ACC112 (cell line): ENCODE results near the gene SLC25A44.

Source experiments
- H2AFZ ChIP-seq: fragments of 200-600 bp; sonication (generic); one replicate; pipeline ENCODE4 v1.6.0; 2017; ENCODE audit warnings: antibody characterized with exemption, low read length; ENCODE audit not compliant: unreplicated experiment
- H3K27ac ChIP-seq: fragments of 200-600 bp; sonication (generic); 2 replicates; pipeline ENCODE4 v1.5.1; 2014; ENCODE audit warnings: low read depth, mild to moderate bottlenecking, antibody characterized with exemption, low read length, moderate library complexity
- H3K27me3 ChIP-seq: fragments of 200-600 bp; sonication (generic); 2 replicates; pipeline ENCODE4 v1.6.1; 2014; ENCODE audit warnings: mild to moderate bottlenecking, antibody characterized with exemption, low read length, moderate library complexity, mixed read lengths; ENCODE audit not compliant: insufficient read depth
- H3K36me3 ChIP-seq: fragments of 200-600 bp; sonication (generic); 2 replicates; pipeline ENCODE4 v1.6.1; 2016; ENCODE audit warnings: mild to moderate bottlenecking, antibody characterized with exemption, low read length, moderate library complexity, mixed read lengths; ENCODE audit not compliant: insufficient read depth
- H3K4me1 ChIP-seq: fragments of 200-600 bp; sonication (generic); one replicate; pipeline ENCODE4 v1.6.1; 2016; ENCODE audit warnings: low read length, mixed read lengths; ENCODE audit not compliant: insufficient read depth, unreplicated experiment, control insufficient read depth
- H3K4me3 ChIP-seq: fragments of 200-600 bp; sonication (generic); 2 replicates; pipeline ENCODE4 v1.5.1; 2014; ENCODE audit warnings: mild to moderate bottlenecking, low read depth, low read length
- H3K79me2 ChIP-seq: fragments of 200-600 bp; sonication (generic); one replicate; pipeline ENCODE4 v1.6.0; 2016; ENCODE audit warnings: low read length; ENCODE audit not compliant: control insufficient read depth, unreplicated experiment, insufficient read depth

The SLC25A44 gene

GRCh38 chr1:156251527-156251926 is 57.6 kb downstream of the SLC25A44 start:
- H3K27me3 ChIP-seq, result no peaks in the 10 kb centered on the region
- no peaks in the 10 kb centered on the region for H3K79me2 ChIP-seq
- no peaks in the 10 kb centered on the region for H3K4me1 ChIP-seq
- H3K36me3 ChIP-seq, result peaks cover 4% of the 10 kb centered on the region
- H2AFZ ChIP-seq, result no peak overlapping the region
- H3K27ac ChIP-seq, result no peak overlapping the region
- H3K4me3 ChIP-seq, result no peak overlapping the region

- Histone ChIP-seq H3K36me3 (peaks cover 9% of the 10 kb centered on the region), H3K4me1 (no peaks in the 10 kb centered on the region), H3K4me3 (no peak overlapping the region), H2AFZ (no peak overlapping the region), H3K27ac (no peak overlapping the region), H3K79me2 (no peaks in the 10 kb centered on the region), H3K27me3 (no peaks in the 10 kb centered on the region)
Measured at GRCh38 chr1:156253634-156254033, 59.7 kb downstream of the SLC25A44 start.

- peaks cover 32% of the 10 kb centered on the region for H3K36me3 ChIP-seq
- H3K27me3 ChIP-seq, result no peaks in the 10 kb centered on the region
- H3K4me3 ChIP-seq, result no peak overlapping the region
- peaks cover 2% of the 10 kb centered on the region for H3K79me2 ChIP-seq
- H3K27ac ChIP-seq, result no peak overlapping the region
- peaks cover 7% of the 10 kb centered on the region for H3K4me1 ChIP-seq
- no peak overlapping the region for H2AFZ ChIP-seq
Measured at GRCh38 chr1:156257711-156258110, 63.8 kb downstream of the SLC25A44 start.

GRCh38 chr1:156258859-156259258 is 65.0 kb downstream of the SLC25A44 start:
- Histone ChIP-seq H2AFZ (no peak overlapping the region), H3K27me3 (no peaks in the 10 kb centered on the region), H3K4me1 (peaks cover 18% of the 10 kb centered on the region), H3K36me3 (peaks cover 39% of the 10 kb centered on the region), H3K79me2 (peaks cover 2% of the 10 kb centered on the region), H3K4me3 (no peak overlapping the region), H3K27ac (no peak overlapping the region)

- H3K27ac ChIP-seq, result no peak overlapping the region
Measured at GRCh38 chr1:156259805-156260204, 65.9 kb downstream of the SLC25A44 start.

GRCh38 chr1:156260896-156261295 is 67.0 kb downstream of the SLC25A44 start:
- H3K79me2 ChIP-seq, result peaks cover 2% of the 10 kb centered on the region
- peaks cover 46% of the 10 kb centered on the region for H3K36me3 ChIP-seq
- no peak overlapping the region for H2AFZ ChIP-seq
- no peaks in the 10 kb centered on the region for H3K27me3 ChIP-seq
- H3K4me3 ChIP-seq, result no peak overlapping the region
- no peak overlapping the region for H3K27ac ChIP-seq
- H3K4me1 ChIP-seq, result peaks cover 18% of the 10 kb centered on the region

More at GRCh38 chr1:156259805-156260204, 65.9 kb downstream of the SLC25A44 start:
- H3K79me2 ChIP-seq, result peaks cover 2% of the 10 kb centered on the region
- H3K4me1 ChIP-seq, result peaks cover 18% of the 10 kb centered on the region
- no peak overlapping the region for H3K4me3 ChIP-seq
- no peak overlapping the region for H2AFZ ChIP-seq
- H3K36me3 ChIP-seq, result peaks cover 43% of the 10 kb centered on the region
- no peaks in the 10 kb centered on the region for H3K27me3 ChIP-seq
